Umbilical cord (tissue), 2 donors: ENCODE data around the gene ATXN1L. TPM values are rescaled to one million over a fixed set of nuclear protein-coding genes. Genes with fewer than 3 reads are reported as not detected.
"Not testable (repeated sequence)": the region's sequence is repeated elsewhere in the genome, so short reads cannot be mapped to it uniquely, and the experiment has no call there.

Source experiments
- DNase-seq: peaks from one replicate; pipeline ENCODE4 v3.0.0-alpha.2; 2015; ENCODE audit warnings: low spot score
- total RNA-seq: library from RNA; depleted of rRNA; stranded (reverse); fragments of >200 nt; gene quantifications from one replicate; pipeline ENCODE4 v1.2.3, GENCODE V29; 2014; ENCODE audit warnings: low replicate concordance; ENCODE audit not compliant: insufficient read depth

Gene ATXN1L
- total RNA-seq, 1 donor from 2014 or later: 16.4 TPM

DNA sequence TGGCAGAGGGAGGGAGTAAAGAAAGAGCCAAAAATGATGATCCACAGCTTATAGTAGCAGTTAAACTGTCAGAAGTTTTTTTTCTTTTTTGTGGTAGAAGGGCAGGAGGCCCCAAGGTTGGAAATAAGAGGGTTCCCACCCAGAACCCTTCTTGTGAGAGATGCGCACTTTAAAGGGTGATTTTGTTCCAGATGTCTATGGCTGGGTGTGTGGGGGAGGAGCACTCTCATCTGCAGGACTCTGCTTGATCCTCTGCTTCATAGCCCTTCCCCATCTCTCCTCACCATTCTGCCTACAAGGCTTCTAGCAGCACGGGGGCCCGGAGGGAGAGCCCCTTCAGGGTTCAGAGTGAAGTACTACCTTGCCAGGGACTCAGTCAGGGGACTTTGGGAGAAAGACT is 6.4 kb downstream of the ATXN1L start:
- DNase-seq: no peak

DNA sequence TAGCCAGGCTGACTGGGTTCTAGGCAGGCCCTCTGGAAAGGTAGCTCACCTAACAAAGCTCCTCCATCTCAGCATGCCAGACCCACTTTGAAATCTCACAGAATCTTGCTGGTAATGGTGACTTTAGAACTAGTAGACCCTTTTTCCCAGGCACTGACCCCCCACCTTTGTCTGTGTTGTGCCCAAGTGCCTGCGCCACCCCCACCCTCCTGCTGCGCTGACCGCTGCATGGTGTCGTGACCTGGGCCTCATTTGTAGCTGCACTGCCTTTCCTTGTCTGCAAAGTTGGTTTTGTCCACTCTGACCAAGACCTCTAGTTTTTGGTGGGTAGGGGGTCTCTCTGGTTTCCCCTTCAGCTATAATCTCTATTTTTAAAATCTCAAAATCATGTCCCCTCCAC is 6.8 kb downstream of the ATXN1L start:
- DNase-seq: no peak

DNA sequence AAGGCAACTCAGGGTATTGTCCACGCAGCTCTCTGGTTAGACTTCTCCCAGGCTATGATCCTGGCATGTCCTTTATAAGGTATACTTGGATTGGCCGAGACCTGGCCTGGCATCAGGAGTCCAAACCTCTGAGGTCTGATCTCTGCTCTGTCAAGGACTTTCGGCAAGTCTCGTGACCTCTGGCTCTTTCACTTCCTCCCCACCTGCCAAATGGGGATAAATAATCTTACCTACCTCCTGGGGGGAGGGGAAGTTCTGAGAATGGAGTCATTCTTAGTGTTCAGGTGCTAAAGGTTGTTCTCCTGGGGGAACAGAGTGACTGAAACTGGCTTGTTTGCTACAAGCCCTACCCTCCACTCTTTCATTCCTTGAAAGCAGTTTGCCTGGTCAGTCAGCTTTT is 7.6 kb downstream of the ATXN1L start:
- no peak for DNase-seq

DNA sequence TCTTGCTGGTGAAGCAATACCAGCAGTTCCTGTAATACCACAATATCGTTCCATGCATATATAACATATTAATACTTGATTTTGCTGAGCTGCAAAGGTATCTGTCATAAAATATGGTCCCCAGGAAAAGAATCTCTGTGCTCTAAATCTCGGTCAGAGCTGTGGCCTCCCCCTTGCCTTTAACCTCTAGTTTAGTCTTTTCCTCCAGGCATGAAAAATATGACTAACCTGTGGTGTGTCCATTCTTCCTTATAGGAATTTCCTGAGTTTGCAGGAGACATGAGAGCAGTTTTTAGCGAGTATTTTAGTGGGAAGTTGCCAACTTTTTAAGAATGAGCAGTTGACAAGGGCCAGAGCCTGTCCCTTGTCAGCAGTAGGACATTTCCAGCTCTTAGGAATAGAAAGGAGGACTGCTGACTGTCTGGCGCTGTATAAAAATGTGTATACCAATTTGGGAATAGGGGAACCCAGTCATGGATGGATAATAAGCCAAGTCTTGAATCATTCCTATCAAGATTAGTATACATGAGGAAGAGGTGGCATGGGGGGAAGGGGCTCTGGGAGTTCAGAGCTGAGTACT is 8.7 kb downstream of the ATXN1L start:
- DNase-seq: no peak

DNA sequence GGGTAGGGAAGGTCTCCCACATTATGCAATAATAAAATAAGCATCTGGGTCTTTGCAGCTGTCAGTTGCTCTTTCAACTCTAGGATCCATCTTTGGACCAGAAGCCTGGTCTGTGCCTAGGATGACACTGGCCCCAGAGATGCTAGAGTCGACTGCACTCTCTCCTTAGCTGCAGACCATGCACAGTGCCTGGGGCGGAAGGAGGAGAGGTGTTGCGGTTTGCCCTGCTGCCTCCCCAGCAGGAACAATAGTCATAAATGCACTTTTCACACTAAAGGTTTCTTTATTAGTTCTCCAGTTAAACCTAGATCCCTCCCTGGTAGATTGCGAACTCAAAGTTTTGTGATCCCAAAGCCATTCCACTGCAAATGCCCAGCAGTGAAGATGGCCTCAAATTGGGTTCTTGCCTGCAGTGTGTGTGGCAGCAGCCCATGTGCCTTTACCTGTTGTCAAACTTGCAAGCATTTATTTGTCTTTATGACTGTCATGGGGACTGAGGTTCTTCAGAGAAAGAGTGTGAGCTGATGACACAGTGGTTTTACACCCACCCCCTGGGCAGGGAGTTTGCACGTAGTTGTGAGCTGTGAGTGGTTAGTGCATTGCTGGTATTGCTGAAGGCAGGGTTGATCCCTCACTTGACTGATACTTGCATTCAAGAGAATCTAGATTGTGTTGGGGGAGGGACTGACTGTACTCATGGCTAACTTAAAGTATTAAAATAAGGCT is 10.3 kb downstream of the ATXN1L start:
- peak; percentile 27 for DNase-seq

DNA sequence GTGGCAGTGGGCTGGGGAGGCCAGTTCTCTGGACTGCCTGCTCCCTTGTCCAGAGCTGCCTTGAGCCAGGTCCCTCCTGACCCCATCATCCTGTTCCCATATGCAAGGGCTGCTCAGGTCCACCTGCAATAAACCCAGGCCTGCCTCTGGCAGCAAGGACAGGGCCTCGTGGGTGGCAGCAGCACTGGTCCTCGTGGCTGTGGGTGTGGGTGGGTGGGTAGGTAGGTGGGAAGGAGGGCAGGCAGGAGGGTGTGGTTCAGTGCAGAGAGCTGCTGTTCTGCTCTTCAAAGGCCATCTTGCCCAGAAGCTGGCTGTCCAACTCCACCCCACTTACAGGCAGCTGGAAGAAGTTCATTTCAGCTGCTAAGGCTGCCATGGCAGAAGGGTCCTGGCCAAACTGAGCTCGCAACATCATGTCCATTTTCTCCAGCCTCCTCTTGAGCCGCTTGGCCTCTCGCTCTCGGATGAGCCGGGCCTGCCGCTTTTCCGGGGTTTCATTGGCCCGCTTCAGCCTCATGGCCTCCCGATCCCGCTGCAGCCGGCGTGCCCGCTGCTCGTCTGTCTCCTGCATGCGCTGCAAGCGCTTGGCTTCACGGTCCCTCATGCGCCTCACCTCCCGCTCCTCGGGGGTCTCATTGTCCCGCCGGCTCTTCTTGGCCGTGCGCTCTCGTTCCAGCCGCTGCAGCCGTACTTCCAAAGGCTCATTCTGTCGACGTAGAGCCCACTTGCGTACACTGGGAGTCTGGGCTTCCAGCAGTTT is 14.2 kb downstream of the ATXN1L start:
- DNase-seq: no peak

DNA sequence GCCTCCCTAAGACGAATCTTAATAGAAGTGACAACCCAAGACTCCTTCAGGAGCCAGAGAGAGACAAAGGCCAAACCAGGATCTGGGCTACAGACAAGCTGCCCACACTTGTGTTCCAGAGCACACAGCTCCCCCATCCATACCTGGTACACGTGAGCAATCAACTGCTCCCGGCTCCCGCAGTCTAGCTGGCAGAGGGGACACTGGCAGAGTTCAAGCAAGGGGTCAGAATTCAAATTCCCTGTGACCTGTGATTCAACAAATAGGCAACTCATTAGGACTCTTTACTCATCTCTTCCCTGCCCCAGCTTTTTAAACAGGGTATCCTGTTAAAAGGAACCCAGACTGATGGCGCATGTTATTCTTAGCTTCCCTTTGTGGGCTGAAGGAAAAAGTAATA is 18.2 kb downstream of the ATXN1L start:
- DNase-seq: no peak

DNA sequence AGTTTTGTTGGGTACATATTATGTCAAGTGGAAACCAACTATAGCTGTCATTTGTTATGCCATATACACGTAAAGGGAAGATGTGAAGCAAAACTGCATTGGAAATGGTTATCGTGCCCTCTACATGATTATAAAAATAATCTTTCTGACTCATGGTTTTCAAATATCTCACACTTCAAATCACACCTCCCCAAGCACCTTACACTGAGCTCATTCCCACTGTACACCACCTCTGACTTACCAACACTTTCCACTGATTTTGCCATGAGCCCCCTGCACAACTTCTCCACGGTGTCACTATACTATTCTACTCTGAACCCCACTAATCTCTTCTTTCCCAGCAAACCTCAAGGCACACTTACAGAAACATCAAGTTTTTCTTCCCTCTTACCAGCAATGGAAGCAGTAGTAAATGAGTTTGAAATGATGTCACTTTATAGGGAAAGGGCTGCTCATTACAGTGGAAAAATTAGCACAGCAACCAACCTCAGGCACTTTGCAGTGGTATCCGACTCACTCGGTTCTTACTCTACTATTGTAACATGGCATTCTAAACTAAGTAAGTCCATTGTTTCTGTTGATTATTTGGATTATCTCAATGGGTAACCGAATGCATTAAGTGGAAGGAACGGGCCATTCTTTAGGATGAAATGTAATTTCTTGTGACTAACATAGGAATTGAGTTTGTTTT is 19.5 kb downstream of the ATXN1L start:
- no peak for DNase-seq

DNA sequence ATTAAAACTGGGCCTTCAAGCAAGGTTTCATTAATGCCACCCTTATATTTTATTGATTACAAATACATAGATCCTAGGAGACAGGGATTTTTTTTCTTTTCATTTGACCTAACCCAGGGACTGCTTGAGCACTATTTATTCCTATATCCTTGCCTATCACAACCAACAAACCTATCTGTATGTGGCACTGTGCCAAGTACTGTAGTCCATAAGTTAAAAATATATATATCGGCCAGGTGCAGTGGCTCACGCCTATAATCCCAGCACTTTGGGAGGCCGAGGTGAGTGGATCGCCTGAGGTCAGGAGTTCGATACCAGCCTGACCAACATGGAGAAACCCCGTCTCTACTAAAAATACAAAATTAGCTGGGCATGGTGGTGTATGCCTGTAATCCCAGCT is 21.4 kb downstream of the ATXN1L start:
- DNase-seq: not testable (repeated sequence)

DNA sequence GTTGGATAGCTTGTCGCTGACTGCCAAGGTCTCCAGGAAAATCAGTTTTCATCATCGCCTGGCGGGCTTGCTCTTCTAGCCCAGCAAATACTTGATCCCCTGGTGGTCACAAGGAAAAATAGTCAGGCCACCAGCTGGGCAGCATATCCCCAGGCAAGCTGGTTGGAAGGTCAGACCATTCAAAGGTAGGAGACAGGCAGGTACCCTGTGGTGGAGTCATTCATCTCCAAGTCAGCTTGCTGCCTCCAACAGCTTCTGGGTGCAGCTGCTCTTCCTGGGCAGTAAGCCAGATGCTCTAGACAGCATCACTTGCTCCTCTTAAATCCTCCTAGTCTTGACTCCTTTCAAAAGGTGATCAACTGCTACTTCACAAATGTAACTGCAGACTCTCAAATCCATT is 22.2 kb downstream of the ATXN1L start:
- DNase-seq: no peak

DNA sequence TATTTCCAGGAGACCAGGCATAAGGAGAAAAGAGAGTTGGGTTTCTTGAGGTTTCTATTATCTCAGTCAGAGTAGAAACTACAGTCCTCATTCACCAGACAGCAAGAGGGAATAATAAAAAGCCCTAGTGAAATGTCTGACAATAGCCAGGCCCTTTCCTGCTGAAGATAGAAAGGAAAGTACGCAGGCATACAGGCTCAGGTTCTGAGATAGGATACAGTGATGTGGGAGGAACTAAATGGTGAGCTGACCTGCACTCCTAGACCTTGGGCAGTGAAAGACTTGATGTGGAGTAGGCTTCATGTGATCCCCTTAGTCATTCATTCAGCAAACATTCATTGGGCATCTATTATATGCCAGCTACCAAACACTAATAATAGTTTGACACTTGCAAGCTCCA is 23.3 kb downstream of the ATXN1L start:
- DNase-seq: peak; percentile 29

DNA sequence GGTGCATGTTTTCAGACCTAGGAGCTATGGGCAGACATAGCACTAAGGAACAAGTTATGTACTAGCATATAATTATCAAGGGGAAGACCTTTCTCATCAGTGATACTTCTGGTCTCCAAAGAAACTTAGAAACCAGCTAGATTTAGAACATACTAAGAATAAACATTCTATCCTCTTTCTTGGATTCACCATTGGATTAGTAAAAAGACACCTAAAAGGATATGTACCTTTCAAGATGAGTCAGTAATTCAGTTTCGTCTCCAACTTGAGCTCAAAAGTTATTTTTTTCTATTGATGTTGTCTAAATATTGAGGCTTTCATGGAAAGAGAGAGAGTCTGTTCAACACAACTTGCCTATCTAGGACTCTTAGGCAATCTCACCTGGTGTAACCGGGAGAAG is 25.0 kb downstream of the ATXN1L start:
- no peak for DNase-seq

DNA sequence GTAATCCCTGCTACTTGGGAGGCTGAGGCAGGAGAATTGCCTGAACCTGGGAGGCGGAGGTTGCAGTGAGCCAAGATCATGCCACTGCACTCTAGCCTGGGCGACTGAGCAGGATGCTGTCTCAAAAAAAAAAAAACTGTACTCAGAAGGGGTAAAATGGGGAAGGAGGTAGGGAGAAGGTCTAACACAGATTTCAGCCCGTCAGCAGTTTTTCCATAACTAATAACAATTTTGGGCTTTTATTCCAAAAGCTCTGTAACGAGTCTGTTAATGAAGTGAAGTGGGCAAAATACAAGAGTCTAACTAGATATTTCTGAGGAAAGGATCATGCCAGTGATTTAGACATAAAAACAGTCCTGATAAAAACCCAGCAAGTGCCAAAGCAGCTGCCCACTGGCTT is 27.4 kb downstream of the ATXN1L start:
- DNase-seq: no peak

DNA sequence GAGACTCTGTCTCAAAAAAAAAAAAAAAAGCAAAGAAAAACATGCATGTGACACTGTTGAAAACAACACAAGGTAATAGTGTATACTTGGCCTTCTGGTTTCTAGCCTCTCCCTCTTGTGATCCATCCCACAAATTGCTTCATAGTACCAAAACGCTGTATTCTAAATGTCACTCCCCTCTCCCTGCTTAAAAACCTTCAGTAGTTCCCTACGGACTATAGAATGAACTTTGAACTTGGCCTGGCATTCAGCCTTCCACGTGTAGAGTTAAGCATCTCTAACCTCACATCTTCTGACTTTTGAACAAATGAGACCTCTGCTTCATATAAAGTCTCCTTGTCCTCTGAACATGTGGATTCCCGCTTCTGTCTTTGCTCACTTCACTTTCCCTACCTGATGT is 33.1 kb downstream of the ATXN1L start:
- DNase-seq: no peak

DNA sequence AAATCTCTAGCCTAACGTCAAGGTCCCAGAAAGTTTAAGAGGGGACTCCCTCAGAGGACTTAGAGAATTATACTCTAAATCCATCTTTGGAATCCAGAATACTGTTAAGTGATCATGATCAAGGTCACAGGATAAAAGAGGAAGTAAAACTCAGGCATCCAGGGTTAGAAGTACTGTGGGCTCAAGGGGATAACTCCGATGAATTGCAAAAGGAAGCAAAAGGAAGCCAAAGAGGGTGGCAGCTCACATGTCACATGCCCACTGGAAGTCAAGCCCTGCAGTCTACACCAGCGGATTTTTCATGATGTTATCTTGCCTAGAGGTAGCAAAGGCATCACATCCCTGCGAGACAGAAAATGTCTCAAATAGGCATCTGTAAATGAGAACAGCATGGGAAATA is 34.4 kb downstream of the ATXN1L start:
- no peak for DNase-seq

DNA sequence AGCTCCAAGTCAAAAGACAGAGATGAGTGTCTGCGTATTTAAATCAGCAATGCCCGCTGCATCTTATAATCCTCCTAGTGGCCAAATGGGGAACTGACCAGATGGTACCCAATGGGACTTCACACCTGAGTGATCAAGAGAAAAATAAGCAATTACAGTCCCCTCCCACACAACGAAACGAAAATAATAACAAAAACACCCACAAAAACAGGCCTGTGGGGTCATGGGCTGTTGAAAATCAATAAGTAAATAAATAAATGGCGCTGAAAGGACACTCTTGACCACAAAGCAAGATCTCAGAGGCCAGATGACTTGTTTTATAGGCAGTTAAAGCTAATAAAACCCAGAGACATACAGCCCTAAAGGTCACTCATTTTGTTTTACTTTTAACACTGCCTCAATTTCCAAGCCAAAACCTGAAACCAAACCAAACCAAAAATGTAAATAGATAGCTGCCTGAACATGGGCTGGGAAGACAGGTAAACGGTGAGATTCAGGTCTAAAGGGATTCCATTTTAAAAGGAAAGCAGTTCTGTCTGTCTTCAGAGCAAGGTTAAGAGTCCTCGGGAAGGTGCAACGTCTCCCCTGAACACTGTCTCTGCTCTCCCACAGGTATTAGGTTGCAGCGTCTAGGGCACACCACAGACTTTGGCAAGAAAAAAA is 36.9 kb downstream of the ATXN1L start:
- peak; percentile 79 for DNase-seq

DNA sequence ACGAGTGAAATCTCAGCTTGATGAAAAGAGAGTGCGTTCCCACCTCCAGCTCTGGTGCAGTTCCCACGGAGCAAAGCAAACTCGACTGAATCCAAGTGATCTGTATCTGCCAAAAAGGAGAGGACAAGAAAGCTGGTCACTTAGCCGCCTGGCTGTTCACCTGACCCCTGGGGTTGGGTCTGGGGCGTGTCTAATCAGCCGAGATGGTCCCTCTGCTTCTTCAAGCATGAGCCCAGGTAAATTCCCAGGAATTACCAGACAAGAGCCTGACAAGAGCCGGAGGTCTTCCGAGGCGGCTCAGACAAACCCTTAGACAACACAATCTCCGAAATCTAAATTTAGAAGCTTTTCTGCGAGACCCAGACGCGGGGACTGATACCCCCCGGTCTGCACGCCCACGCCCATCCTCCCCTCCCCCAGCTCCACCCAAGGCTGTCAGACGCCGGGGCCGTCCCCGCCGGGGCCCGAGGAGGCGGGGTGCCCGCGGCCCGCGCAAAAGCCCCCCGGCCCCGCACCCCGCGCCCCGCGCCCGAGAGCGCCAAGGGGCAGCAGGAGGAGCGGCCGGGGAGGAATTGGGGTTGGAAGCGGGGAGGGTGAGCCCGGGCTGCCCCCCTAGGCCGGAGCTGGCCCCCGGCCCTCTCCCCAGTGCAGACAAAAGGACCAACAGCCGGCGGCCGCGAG is 37.5 kb downstream of the ATXN1L start:
- DNase-seq: peak; percentile 57

DNA sequence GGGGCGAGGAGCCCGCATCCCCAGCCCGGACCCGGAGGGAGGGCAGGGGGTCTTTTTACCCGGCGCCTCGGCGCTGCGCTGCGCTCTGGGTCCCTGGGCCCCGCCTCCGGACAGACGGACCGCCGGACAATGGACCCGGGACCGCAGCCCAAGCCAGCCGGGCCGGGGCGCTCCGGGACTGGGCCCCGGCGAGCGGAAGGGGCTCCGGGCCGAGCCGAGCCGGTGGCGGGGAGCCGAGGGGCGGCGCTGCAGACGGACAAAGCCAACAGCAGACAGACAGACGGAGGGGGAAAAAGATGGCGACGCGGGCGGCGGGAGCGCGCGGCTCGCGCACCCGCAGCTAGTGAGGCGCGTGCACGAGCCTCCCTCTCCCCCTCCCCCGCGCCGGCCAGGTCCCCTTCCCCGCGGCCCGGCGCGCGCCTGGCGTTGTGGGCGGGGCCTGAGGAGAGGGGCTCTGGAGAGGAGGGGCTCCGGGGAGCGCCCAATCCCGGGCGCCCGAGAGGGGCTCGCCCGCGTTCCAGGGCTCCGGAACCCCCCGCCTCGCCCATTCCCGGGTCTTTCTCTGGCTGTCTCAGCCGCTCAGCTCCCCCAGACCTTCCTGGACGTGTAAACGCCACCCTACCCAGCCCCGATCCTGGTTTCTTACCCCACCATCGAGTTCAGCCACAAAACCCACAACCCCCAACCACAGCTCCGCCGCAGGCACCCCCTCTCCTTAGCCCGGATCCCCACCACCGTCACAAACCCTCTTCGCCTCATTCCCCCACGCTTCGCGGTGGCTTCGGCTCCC is 38.3 kb downstream of the ATXN1L start, which contains the start of gene ZNF821:
Gene ZNF821 (minus strand): TSS at position 334 of the 790 bp plus-strand sequence. CDS start 4,236 bp downstream, outside the sequence.
- DNase-seq: peak; percentile 83

DNA sequence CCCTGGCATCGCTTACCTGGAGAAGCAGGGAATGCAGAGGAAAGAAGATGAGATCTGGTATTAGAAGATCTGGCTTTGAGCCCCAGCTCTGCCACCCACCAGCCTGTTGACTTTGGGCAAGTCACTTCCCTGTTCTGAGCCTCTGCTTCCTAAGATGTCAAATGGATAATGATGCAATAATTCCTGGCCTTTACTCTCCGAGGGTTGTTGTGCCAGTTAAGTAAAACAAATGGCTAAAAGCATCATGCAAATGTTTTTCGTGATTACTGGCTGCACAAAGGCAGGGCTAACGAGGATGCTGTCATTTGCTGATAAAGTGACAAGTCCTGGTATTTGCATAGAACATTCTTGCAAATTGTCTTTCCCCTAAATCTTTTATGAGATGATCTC is 39.5 kb downstream of the ATXN1L start:
- no peak for DNase-seq

DNA sequence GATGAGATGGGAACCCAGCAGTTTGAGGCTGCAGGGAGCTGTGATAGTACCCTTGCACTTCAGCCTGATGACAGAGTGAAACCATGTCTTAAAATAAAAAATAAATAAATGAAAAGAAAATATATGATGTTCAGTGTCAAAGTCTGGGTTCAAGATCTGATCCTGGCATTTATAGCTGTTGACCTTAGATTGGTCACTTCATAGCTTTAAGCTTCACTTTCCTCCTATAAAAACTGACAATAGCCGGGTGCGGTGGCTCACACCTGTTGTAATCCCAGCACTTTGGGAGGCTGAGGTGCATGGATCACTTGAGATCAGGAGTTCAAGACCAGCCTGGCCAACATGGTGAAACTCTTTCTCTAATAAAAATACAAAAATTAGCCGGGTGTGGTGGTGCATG is 43.4 kb downstream of the ATXN1L start:
- no peak for DNase-seq
